Fibroblast of villous mesenchyme (primary cell): ENCODE results near the gene LAP3. TPM values are rescaled to one million over a fixed set of nuclear protein-coding genes. Genes with fewer than 3 reads are reported as not detected.

Experiments used
- DNase-seq: peaks from one replicate; pipeline ENCODE4 v3.0.0-alpha.2; 2010; ENCODE audit warnings: low read depth
- H3K4me3 ChIP-seq: 2 replicates; pipeline ENCODE4 v1.5.1; 2011; ENCODE audit warnings: low read depth, mild to moderate bottlenecking, low read length
- CTCF ChIP-seq: IDR thresholded peaks from 2 replicates; pipeline ENCODE4 v1.5.1; 2012; ENCODE audit warnings: low read depth, mild to moderate bottlenecking, low read length; ENCODE audit not compliant: insufficient read depth
- total RNA-seq: library from RNA; depleted of rRNA; stranded (reverse); fragments of >200 nt; gene quantifications from 2 replicates; pipeline ENCODE4 v1.2.3, GENCODE V29; 2012

Gene LAP3
- total RNA-seq, 1 donor = 94.6 TPM

DNA sequence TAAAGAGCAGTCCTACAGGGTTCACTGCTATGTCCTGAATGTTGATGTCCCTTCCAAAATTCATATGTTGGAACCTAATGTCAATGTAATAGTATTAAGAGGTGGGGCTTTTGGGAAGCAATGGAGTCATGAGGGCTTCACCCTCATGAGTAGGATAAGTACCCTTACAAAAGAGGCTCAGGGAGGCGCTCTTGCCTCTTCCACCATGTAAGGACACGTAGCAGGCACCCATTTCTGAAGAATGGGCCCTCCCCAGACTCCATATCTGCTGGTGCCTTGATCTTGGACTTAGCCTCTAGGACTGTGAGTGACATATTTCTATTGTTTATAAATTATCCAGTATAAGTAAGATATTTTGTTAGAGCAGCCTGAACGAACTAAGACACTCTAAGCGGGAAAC, 53.2 kb downstream of the LAP3 start:
- no peak for DNase-seq
- H3K4me3 ChIP-seq = no peak overlapping the region
- no peak for TF ChIP-seq CTCF

GRCh38 chr4:17633600-17633999, 56.6 kb downstream of the LAP3 start:
- H3K4me3 ChIP-seq = no peak overlapping the region
- DNase-seq = no peak
- no peak for TF ChIP-seq CTCF

- no peak for DNase-seq
- H3K4me3 ChIP-seq = no peak overlapping the region
- no peak for TF ChIP-seq CTCF
Measured at GRCh38 chr4:17635056-17635455, 58.1 kb downstream of the LAP3 start.

DNA sequence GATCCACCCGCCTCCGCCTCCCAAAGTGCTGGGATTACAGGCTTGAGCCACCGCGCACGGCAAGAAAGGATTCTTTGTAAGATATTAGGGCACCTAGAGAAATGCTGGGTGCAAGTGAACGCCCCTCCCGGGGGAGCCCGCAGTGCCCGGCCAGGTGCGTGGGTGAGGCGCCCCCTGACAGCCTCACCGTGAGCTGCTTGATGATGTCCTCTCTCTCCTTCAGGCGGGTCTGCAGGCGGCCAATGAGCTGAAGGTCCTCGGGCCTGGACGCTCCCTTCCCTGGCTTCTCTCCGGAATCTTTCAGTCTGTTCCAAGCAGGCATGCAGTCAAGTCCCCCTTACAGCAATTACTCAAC, 59.3 kb downstream of the LAP3 start:
- TF ChIP-seq CTCF = no peak
- no peak overlapping the region for H3K4me3 ChIP-seq
- DNase-seq = no peak

GRCh38 chr4:17636696-17637622, 60.0 kb downstream of the LAP3 start:
- peak; percentile 70 for DNase-seq
- H3K4me3 ChIP-seq = no peak overlapping the region

GRCh38 chr4:17639136-17639535, 62.1 kb downstream of the LAP3 start:
- TF ChIP-seq CTCF = no peak
- DNase-seq = no peak
- H3K4me3 ChIP-seq = no peak overlapping the region

More at GRCh38 chr4:17636696-17637622, 60.0 kb downstream of the LAP3 start:
- peak; percentile 86 for TF ChIP-seq CTCF
